Mesenchymal stem cell (in vitro differentiated cells and primary cell): Measurements from ENCODE around the gene SHC3.

ENCODE experiments used
- DNase-seq: peaks from one replicate; pipeline ENCODE4 v3.0.0-alpha.2; 2013
- H2AFZ ChIP-seq: one replicate; pipeline ENCODE4 v1.6.1; 2013; ENCODE audit warnings: low read depth, mild to moderate bottlenecking, control low read depth, inconsistent platforms, low read length, moderate library complexity
- H2AK5ac ChIP-seq: 2 replicates; pipeline ENCODE4 v1.6.1; 2013; ENCODE audit warnings: low read length, moderate library complexity, mild to moderate bottlenecking, inconsistent platforms; ENCODE audit not compliant: severe bottlenecking
- H2BK120ac ChIP-seq: one replicate; pipeline ENCODE4 v1.6.1; 2013; ENCODE audit warnings: low read depth, mild to moderate bottlenecking, inconsistent platforms, low read length, moderate library complexity
- H2BK12ac ChIP-seq, 2 experiments: one replicate each; pipeline ENCODE4 v1.6.1; 2013; ENCODE audit warnings: inconsistent platforms in 2 of 2, low read length in 2 of 2, mild to moderate bottlenecking in 2 of 2, moderate library complexity in 2 of 2, control low read depth in 1 of 2
- H2BK15ac ChIP-seq: one replicate; pipeline ENCODE4 v1.6.1; 2013; ENCODE audit warnings: mild to moderate bottlenecking, low read depth, inconsistent platforms; ENCODE audit not compliant: poor library complexity, severe bottlenecking
- H2BK5ac ChIP-seq: 2 replicates; pipeline ENCODE4 v1.6.1; 2013; ENCODE audit warnings: low read depth, mild to moderate bottlenecking, low read length, control low read depth, inconsistent platforms; ENCODE audit not compliant: poor library complexity, severe bottlenecking
- H3K14ac ChIP-seq, 2 experiments: one replicate each; pipeline ENCODE4 v1.6.1; 2013; ENCODE audit warnings: inconsistent platforms in 2 of 2, low read length in 2 of 2, control low read depth in 1 of 2, mild to moderate bottlenecking in 1 of 2, moderate library complexity in 1 of 2
- H3K18ac ChIP-seq, 2 experiments: one replicate each; pipeline ENCODE4 v1.6.1; 2013; ENCODE audit warnings: inconsistent platforms in 2 of 2, low read length in 2 of 2, control low read depth in 1 of 2, low read depth in 1 of 2, mild to moderate bottlenecking in 1 of 2
- H3K23ac ChIP-seq, 2 experiments: one replicate each; pipeline ENCODE4 v1.6.1; 2013; ENCODE audit warnings: inconsistent platforms in 2 of 2, low read length in 2 of 2, mild to moderate bottlenecking in 2 of 2, moderate library complexity in 2 of 2, control low read depth in 1 of 2
- H3K27ac ChIP-seq: 2 replicates; pipeline ENCODE4 v1.5.1; 2013; ENCODE audit warnings: mild to moderate bottlenecking, moderate library complexity, low read length, control low read depth, inconsistent platforms; ENCODE audit not compliant: poor library complexity, severe bottlenecking
- H3K27me3 ChIP-seq, 2 experiments: 2 replicates each; pipeline versions ENCODE4 v1.6.1 to v1.7.0; 2013; ENCODE audit warnings: low read length in 2 of 2, mild to moderate bottlenecking in 2 of 2, moderate library complexity in 2 of 2, control low read depth in 1 of 2, inconsistent platforms in 1 of 2; ENCODE audit not compliant: control insufficient read depth in 1 of 2, insufficient read depth in 1 of 2
- H3K36me3 ChIP-seq, 2 experiments: 2 replicates each; pipeline versions ENCODE4 v1.6.1 to v1.7.0; 2013; ENCODE audit warnings: low read length in 2 of 2, control low read depth in 1 of 2, inconsistent platforms in 1 of 2, low read depth in 1 of 2, mild to moderate bottlenecking in 1 of 2; ENCODE audit not compliant: insufficient read depth in 2 of 2, control insufficient read depth in 1 of 2
- H3K4ac ChIP-seq, 2 experiments: one replicate each; pipeline ENCODE4 v1.6.1; 2013; ENCODE audit warnings: inconsistent platforms in 2 of 2, low read length in 2 of 2, mild to moderate bottlenecking in 2 of 2, moderate library complexity in 2 of 2, control low read depth in 1 of 2, low read depth in 1 of 2
- H3K4me1 ChIP-seq: 2 replicates; pipeline ENCODE4 v1.6.1; 2013; ENCODE audit warnings: low read depth, low read length, control low read depth; ENCODE audit not compliant: control insufficient read depth, insufficient read depth
- H3K4me2 ChIP-seq: 2 replicates; pipeline ENCODE4 v1.6.1; 2013; ENCODE audit warnings: low read length, mild to moderate bottlenecking, inconsistent platforms; ENCODE audit not compliant: poor library complexity, severe bottlenecking
- H3K4me3 ChIP-seq, 2 experiments: 2 replicates each; pipeline versions ENCODE4 v1.5.1 to v1.7.0; 2013; ENCODE audit warnings: low read length in 2 of 2, mild to moderate bottlenecking in 2 of 2, control low read depth in 1 of 2, low read depth in 1 of 2; ENCODE audit not compliant: insufficient read depth in 1 of 2
- H3K79me1 ChIP-seq: replicated peaks from 2 replicates; pipeline ENCODE4 v1.6.1; 2013; ENCODE audit warnings: mild to moderate bottlenecking, control low read depth, low read length, inconsistent platforms; ENCODE audit not compliant: poor library complexity, severe bottlenecking
- H3K9ac ChIP-seq: 2 replicates; pipeline ENCODE4 v1.7.0; 2013; ENCODE audit warnings: mild to moderate bottlenecking, low read length, moderate library complexity
- H3K9me3 ChIP-seq: 2 replicates; pipeline ENCODE4 v1.7.0; 2013; ENCODE audit warnings: mild to moderate bottlenecking, low read length; ENCODE audit not compliant: control insufficient read depth
- H4K8ac ChIP-seq: one replicate; pipeline ENCODE4 v1.6.1; 2013; ENCODE audit warnings: inconsistent platforms, mild to moderate bottlenecking, low read length, moderate library complexity
- H4K91ac ChIP-seq: one replicate; pipeline ENCODE4 v1.6.1; 2013; ENCODE audit warnings: mild to moderate bottlenecking, low read length, inconsistent platforms
- WGBS: methylation state at CpG from one replicate; pipeline ENCODE4 v1.1.7; 2013; ENCODE audit warnings: mixed read lengths; 5-methylcytosine and 5-hydroxymethylcytosine counted together

The SHC3 gene

GRCh38 chr9:88965473-88965872 lies 213.1 kb downstream of the SHC3 start:
- no peak overlapping the region for H3K4me2 ChIP-seq
- H3K18ac ChIP-seq, result no peak overlapping the region
- no peak overlapping the region for H3K23ac ChIP-seq
- H2BK5ac ChIP-seq, result no peak overlapping the region
- H2AK5ac ChIP-seq, result no peak overlapping the region
- no peaks in the 10 kb centered on the region for H3K4me1 ChIP-seq
- peaks cover 19 to 34% of the 10 kb centered on the region in 2 experiments for H3K27me3 ChIP-seq
- H2AFZ ChIP-seq, result no peak overlapping the region
- H2BK120ac ChIP-seq, result no peak overlapping the region
- no peak for DNase-seq
- 94% methylated on average over 7 of the region's 8 CpGs for WGBS
- no peak overlapping the region for H3K9ac ChIP-seq
- no peak overlapping the region for H4K91ac ChIP-seq
- no peak overlapping the region for H2BK15ac ChIP-seq
- no peaks in the 10 kb centered on the region for H3K79me1 ChIP-seq
- no peak overlapping the region for H3K14ac ChIP-seq
- H3K36me3 ChIP-seq, result no peaks in the 10 kb centered on the region
- no peak overlapping the region for H3K27ac ChIP-seq
- H3K4me3 ChIP-seq, result no peak overlapping the region
- no peak overlapping the region for H4K8ac ChIP-seq
- no peak overlapping the region for H2BK12ac ChIP-seq
- H3K4ac ChIP-seq, result no peak overlapping the region
- no peaks in the 10 kb centered on the region for H3K9me3 ChIP-seq

- Histone ChIP-seq H3K18ac (no peak overlapping the region), H3K27ac (no peak overlapping the region), H3K14ac (no peak overlapping the region), H3K9me3 (no peaks in the 10 kb centered on the region), H3K23ac (no peak overlapping the region), H3K9ac (no peak overlapping the region), H2BK12ac (no peak overlapping the region), H3K27me3 (peaks cover 8 to 26% of the 10 kb centered on the region in 2 experiments), H3K4me3 (no peak overlapping the region), H2BK5ac (no peak overlapping the region), H2BK120ac (no peak overlapping the region), H3K79me1 (no peaks in the 10 kb centered on the region), H3K36me3 (no peaks in the 10 kb centered on the region), H2AK5ac (no peak overlapping the region), H2BK15ac (no peak overlapping the region), H3K4me1 (peaks cover 3% of the 10 kb centered on the region), H2AFZ (no peak overlapping the region), H4K8ac (no peak overlapping the region), H3K4ac (no peak overlapping the region), H4K91ac (no peak overlapping the region), H3K4me2 (no peak overlapping the region)
- WGBS, result 74% methylated on average over 2 of the region's 3 CpGs
- no peak for DNase-seq
Measured at GRCh38 chr9:88960632-88961031, 218.0 kb downstream of the SHC3 start.

DNA sequence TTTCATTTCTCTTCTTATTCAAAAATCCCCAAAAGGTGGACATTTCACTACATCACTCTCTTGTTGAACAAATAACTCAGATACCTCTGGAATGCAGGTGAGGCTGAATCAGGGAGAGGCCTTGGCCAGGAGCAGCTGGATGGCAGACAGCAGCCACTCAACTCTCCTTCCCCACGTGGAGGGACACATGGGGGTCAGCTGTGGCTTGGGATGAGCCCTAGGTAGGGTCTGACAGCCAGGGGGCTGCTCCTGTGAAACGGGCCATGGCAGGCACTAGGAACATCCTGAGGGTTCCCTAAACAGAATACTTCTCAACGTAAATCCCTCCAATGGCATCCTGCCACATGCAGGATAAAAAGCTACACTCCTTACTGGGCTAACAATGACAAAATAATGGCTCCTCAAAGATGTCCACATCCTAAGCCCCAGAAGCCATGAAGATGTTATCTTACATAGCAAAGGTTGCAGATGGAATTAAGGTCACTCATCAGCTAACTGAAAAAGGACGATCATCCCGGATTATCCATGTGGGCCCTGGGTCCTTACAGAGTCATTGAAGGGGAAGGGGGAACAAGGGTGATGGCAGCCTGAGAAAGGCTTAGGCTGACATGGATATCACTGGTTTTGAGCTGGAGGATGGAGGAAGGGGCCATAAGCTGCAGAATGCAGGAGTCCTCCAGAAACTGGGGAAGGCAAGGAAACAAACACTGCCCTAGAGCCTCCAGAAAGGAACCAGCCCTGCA lies 218.7 kb downstream of the SHC3 start:
- H2BK15ac ChIP-seq, result no peak overlapping the region
- no peak overlapping the region for H2BK5ac ChIP-seq
- H3K9me3 ChIP-seq, result no peaks in the 10 kb centered on the region
- H3K14ac ChIP-seq, result no peak overlapping the region
- DNase-seq, result no peak
- WGBS, result 89% methylated on average over 5 of the region's 5 CpGs
- no peaks in the 10 kb centered on the region for H3K36me3 ChIP-seq
- H2AFZ ChIP-seq, result no peak overlapping the region
- peak overlapping the region in 1 of 2 experiments; percentile 6 for H2BK12ac ChIP-seq
- no peak overlapping the region for H4K8ac ChIP-seq
- H3K4ac ChIP-seq, result no peak overlapping the region
- no peak overlapping the region for H2BK120ac ChIP-seq
- no peak overlapping the region for H3K4me2 ChIP-seq
- no peak overlapping the region for H4K91ac ChIP-seq
- H3K4me1 ChIP-seq, result peaks cover 3% of the 10 kb centered on the region
- no peak overlapping the region for H3K4me3 ChIP-seq
- H2AK5ac ChIP-seq, result no peak overlapping the region
- H3K27ac ChIP-seq, result no peak overlapping the region
- no peak overlapping the region for H3K18ac ChIP-seq
- peaks cover 8 to 30% of the 10 kb centered on the region in 2 experiments for H3K27me3 ChIP-seq
- H3K23ac ChIP-seq, result no peak overlapping the region
- H3K9ac ChIP-seq, result no peak overlapping the region
- no peaks in the 10 kb centered on the region for H3K79me1 ChIP-seq

DNA sequence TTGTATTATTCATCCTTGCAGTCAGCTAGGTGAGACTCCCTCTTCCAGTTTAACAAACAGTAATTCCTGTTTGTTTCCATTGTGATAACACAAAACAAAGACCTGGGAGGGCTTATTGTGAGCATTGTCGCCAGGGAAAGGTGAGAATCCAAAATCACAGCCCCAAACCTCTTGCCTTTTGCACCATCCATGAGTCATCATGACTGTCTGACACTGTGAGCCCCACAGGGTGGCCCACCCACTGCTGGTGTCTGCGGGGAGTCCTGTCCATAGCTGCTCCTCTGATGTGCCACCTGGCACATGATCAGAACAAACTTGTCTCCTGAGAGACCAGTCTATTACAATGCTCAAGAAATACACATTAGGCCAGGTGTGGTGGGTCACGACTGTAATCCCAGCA lies 221.1 kb downstream of the SHC3 start:
- no peak overlapping the region for H3K14ac ChIP-seq
- no peak overlapping the region for H2BK5ac ChIP-seq
- H3K79me1 ChIP-seq, result no peaks in the 10 kb centered on the region
- H3K23ac ChIP-seq, result no peak overlapping the region
- no peak overlapping the region for H2AFZ ChIP-seq
- no peak overlapping the region for H4K91ac ChIP-seq
- H2BK15ac ChIP-seq, result no peak overlapping the region
- no peak overlapping the region for H2BK12ac ChIP-seq
- no peak overlapping the region for H3K4ac ChIP-seq
- no peak overlapping the region for H3K9ac ChIP-seq
- peak overlapping the region in 1 of 2 experiments; percentile 53 for H3K18ac ChIP-seq
- peaks cover 10% of the 10 kb centered on the region for H3K4me1 ChIP-seq
- no peaks in the 10 kb centered on the region for H3K9me3 ChIP-seq
- H3K27me3 ChIP-seq, result peaks cover 8 to 30% of the 10 kb centered on the region in 2 experiments
- no peak for DNase-seq
- H3K36me3 ChIP-seq, result no peaks in the 10 kb centered on the region
- H3K4me3 ChIP-seq, result no peak overlapping the region
- H3K4me2 ChIP-seq, result no peak overlapping the region
- 89% methylated on average over 3 of the region's 3 CpGs for WGBS
- H3K27ac ChIP-seq, result no peak overlapping the region
- no peak overlapping the region for H2AK5ac ChIP-seq
- no peak overlapping the region for H4K8ac ChIP-seq
- no peak overlapping the region for H2BK120ac ChIP-seq
